ENCODE data around the gene MEN1. TPM values are rescaled to one million over a fixed set of nuclear protein-coding genes. Genes with fewer than 3 reads are reported as not detected.

The MEN1 gene
- total and polyA plus RNA-seq, 9 of the 15 experiments (the other 6 are each of a cell fraction or from before 2014, with no cell fraction given), result 3.4 to 57.2 (median 19.3) TPM

DNA sequence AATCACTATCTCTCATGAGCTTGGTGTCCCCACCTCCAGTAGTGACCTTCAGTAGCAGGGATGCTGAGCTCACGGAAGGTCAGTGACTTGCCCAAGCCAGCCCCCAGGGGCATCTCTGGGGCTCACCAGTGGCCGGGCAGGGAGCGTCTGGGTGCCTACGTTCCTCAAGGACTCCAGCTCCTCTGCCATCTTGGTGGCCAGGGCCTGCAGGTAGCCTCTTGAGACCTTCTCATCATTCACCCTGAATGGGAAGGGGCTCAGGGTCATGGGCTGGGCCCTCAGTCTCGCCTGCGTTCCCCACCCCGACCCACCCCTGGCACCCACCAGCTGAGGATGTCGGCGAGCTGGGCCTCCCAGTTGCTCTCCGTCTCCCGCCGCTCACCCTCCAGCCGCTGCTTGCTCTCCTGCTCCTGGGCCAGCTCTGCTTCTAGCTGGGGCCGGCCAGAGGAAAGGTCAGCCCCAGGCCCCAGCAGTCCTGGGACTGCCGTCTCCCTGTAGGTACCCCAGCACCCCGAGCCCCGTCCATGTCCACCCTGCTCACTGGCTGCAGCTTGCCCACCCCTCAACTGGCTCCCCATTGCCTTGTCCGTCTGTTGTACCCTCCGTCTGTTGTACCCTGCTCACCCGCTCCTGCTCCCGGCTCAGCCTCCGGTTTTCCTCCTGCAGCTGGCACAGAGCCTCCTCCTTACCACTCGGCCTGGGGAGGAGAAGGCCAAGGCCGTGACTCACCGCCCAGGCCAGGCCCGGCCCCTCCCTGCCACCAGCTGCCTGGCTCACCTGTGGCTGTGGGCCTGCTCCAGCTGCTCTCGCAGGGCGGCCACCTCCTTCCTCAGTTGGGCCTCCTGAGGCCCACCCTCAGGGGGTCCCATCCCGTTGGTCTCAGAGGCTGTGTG lies 24.6 kb upstream of the MEN1 start (continued):
- TF ChIP-seq ZNF644 (tag; IDR thresholded peaks at IDR 0.05; ENCODE audit: low read depth), result no peak

GRCh38 chr11:64834031-64834722 lies 23.8 kb upstream of the MEN1 start:
- intact Hi-C loops (cut with micrococcal nuclease) (no loop called here), in situ Hi-C loops (cut with MboI) (no loop called here)
- no peaks in the 10 kb centered on the region for H3K9me1 ChIP-seq (ENCODE audit: control insufficient read depth, insufficient read depth, low read length)
- no peak overlapping the region for H3K4me3 ChIP-seq
- H4K20me1 ChIP-seq (replicated peaks; ENCODE audit: control insufficient read depth, insufficient read depth, low read length), result no peaks in the 10 kb centered on the region
- WGBS (ENCODE audit: insufficient coverage, low coverage, missing lambda C conversion rate), result 89% methylated on average over 19 of the region's 25 CpGs
- H3K4me1 ChIP-seq (replicated peaks in 1 of 2; ENCODE audit: control insufficient read depth in 2 of 2, insufficient read depth in 2 of 2, low read length in 2 of 2), result peaks cover 0 to 39% of the 10 kb centered on the region in 2 experiments; a peak in 2 of 5 replicates
- H3K36me3 ChIP-seq (ENCODE audit: control insufficient read depth, insufficient read depth, low read length), result peaks cover 64% of the 10 kb centered on the region; the same call in 2 of the 3 replicates
- DNase-seq (ENCODE audit: extremely low read depth in 1 of 4, low spot score in 3 of 4) (no peak), ATAC-seq (no peak), FAIRE-seq (no peak)
- ChIA-PET POLR2A (interaction anchor here (1.0 to 1.2 kb wide), 3 partner anchors 10 to 156 kb away, joined by 3 read pairs; partner anchors contain the start of gene CDC42BPG), CTCF (ENCODE audit: low intra/inter-chr PET ratio) (no interaction called here)
- H3K9ac ChIP-seq (ENCODE audit: insufficient read depth in 1 of 2, low read depth in 2 of 2, low read length in 2 of 2), result 0 out of 4 replicates have a peak overlapping the region, but pooled peaks of 1 of the 2 experiments have one; percentile 9
- TF ChIP-seq, protein P1, sequence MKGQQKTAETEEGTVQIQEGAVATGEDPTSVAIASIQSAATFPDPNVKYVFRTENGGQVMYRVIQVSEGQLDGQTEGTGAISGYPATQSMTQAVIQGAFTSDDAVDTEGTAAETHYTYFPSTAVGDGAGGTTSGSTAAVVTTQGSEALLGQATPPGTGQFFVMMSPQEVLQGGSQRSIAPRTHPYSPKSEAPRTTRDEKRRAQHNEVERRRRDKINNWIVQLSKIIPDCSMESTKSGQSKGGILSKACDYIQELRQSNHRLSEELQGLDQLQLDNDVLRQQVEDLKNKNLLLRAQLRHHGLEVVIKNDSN (CRISPR knock-in tag; IDR thresholded peaks at IDR 0.05), result no peak
- TF ChIP-seq RBFOX2 (IDR thresholded peaks at IDR 0.05; ENCODE audit: low read depth, low read length), result 0 out of 2 replicates have a peak, but pooled peaks have one; percentile 28
- H3K79me2 ChIP-seq (ENCODE audit: control insufficient read depth, insufficient read depth, low read length), result no peaks in the 10 kb centered on the region
- no peak overlapping the region for H3K27ac ChIP-seq (ENCODE audit: extremely low read depth, low read depth, low read length)
- BruUV-seq (replicated peaks), result no TSS peak
- H3K9me3 ChIP-seq (replicated peaks; ENCODE audit: control insufficient read depth, insufficient read depth, low read depth, low read length), result no peaks in the 10 kb centered on the region
- no peaks in the 10 kb centered on the region for H3K27me3 ChIP-seq (ENCODE audit: control insufficient read depth in 2 of 2, insufficient read depth in 2 of 2, low read length in 2 of 2)
- H2AFZ ChIP-seq (ENCODE audit: low read depth, low read length), result no peak overlapping the region
- no peak overlapping the region for H3K4me2 ChIP-seq (ENCODE audit: insufficient read depth, low read length)
